PC-9 (cell line): ENCODE data around the gene NPR2.

Experiments
- CTCF ChIP-seq: fragments of 200-600 bp; sonication (generic); conservative IDR thresholded peaks from 2 replicates; pipeline ENCODE4 v1.6.1; 2017; ENCODE audit warnings: mixed run types, antibody characterized with exemption, mild to moderate bottlenecking, moderate library complexity
- EZH2 ChIP-seq: fragments of 200-600 bp; sonication (generic); IDR thresholded peaks from 2 replicates; pipeline ENCODE4 v1.8.0; 2017; ENCODE audit warnings: antibody characterized with exemption, low read depth

DNA sequence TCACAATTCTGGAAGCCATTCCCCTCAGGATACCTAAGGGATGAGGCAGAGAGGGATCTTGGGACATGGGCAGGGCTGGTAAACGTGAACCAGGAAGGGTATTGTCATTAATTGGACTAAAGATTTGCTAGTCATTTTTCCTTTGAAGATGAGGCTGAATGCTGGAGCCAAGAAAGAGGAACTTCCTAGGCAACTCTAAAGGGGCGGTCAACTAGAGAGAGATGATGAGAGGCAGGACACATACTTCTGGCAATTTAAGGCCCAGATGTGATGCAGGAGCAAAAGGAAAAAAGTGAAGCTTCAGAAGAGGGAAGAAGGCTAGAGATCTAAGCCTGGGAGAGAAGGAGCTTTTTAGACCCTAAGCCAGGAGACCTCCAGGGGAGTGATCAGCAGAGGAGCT lies 47.9 kb upstream of the NPR2 start:
- TF ChIP-seq CTCF = no peak
- no peak for TF ChIP-seq EZH2
